GF-D8 (cell line): ENCODE data around the gene NOTCH3.

Experiments used
- DNase-seq: peaks from one replicate; lab custom pipeline; 2025; lab: John Stamatoyannopoulos, UW

NOTCH3 gene

GRCh38 chr19:15200553-15201364 is at the start of gene NOTCH3:
Gene NOTCH3, minus strand, starts transcription at chr19:15200995. Its CDS starts 90 bp downstream, at chr19:15200905.
- DNase-seq, result no peak

- DNase-seq, result no peak
These were observed 49.8 kb upstream of the NOTCH3 start for GRCh38 chr19:15250640-15250993.

DNA sequence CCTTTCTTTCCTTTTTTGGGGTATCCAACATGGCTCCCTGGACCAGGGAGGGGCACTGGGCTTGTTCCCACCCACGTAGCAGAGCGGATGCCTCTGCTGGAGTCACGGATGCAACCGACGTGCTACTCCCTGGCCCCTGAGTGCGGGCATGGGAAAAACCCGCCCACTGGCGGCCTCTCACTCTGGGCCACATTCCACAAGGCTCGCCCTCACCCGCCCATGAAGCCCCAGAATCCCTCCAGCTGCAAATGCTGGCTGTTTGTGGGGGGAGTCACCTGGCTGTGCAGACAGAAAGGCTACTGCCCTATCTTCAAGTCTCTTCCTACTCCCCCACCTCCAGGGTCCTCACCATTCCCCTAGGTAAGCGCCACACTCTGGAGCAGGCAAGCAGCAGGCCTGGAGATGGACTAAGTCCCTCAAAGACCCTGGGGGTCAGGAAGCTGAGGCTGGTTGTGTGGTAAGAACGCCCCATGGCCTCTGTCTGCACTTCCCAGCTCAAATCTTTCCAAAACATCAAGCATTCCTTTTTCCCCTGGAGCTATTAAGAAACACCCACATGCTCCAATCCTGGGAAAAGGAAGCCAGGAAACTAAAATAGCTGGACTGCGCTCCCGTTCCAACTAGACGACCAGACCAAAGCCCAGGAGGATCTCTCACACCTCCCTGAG is 49.3 kb upstream of the NOTCH3 start:
- DNase-seq, result no peak

GRCh38 chr19:15249528-15249874 is 48.7 kb upstream of the NOTCH3 start:
- no peak for DNase-seq

GRCh38 chr19:15248648-15249527 is 48.1 kb upstream of the NOTCH3 start:
- DNase-seq, result no peak

DNA sequence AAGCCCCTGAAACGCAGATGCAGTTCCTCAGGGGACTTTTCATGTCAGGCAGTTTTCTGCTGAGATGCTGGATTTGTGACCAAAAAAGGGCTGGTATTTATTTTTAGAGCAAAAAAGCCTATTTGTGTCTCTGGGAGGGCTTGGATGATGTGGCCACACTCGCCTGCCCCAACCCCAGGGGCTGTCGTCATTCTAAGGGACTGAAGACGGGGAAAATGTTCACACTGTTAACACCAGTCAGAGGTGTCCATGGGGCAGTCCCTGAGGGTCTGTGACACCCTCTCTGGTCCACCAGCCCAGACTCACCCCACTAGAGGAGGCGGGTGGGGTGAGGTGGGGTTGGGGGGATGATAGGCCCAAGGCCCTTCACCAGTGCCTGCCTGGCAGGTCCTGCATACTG is 47.3 kb upstream of the NOTCH3 start:
- DNase-seq, result no peak

DNA sequence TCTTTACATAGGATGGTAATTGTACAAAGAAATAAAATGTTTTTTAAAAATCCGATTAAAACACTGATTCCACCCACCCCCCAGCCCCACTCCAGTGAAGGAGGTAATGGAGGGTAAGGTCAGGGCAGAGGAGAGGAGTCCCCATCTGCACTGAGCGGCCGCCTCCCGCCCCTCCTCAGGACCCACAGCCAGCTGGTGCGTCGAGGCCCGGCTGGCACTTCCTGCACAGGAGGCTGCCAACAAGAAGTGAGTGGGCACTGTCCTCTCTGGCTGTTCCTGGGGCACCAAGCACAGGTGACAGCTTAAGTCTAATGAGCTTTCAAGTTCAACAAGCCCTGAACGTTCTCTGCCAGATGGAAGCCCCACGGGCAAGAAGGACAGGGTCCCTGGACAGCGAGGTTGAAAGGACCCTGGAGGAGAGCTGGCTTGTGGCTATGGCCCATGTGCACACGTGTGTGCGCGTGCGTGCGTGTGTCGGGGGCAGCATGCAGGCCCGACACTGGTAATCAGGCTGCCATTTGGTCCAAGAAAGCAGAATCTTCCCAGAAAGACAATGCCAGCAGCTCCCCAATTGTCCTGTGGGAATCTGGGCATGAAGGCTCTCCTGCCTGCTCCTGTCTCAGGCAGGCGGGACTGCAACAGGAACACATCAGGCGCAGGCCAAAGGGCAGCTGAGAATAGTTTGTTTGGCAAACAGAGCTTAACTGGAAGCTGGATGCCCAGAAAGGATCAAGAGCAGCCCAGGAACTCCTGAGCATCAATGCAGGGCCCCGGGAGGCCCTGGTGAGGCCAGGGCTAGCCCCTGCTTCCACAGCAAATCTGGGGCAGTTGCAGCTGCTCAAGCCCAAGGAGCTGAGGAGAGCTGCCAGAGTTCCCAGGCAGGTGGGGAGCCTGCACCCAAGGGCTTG is 46.6 kb upstream of the NOTCH3 start:
- DNase-seq, result no peak

DNA sequence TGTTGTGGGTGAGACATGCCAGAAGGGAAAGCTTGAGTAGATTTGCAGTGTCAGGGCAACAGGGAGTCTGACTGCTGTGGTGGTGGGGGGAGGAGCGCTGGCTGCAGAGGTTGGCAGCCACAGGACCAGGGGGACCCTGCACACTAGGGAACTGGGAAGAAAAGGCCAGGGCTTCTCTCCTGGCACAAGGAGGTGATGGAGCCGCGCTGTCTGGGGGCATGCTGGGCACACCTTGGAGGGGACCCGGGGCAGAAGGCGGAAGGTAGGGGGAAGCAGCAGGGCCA is 45.3 kb upstream of the NOTCH3 start:
- DNase-seq, result no peak

DNA sequence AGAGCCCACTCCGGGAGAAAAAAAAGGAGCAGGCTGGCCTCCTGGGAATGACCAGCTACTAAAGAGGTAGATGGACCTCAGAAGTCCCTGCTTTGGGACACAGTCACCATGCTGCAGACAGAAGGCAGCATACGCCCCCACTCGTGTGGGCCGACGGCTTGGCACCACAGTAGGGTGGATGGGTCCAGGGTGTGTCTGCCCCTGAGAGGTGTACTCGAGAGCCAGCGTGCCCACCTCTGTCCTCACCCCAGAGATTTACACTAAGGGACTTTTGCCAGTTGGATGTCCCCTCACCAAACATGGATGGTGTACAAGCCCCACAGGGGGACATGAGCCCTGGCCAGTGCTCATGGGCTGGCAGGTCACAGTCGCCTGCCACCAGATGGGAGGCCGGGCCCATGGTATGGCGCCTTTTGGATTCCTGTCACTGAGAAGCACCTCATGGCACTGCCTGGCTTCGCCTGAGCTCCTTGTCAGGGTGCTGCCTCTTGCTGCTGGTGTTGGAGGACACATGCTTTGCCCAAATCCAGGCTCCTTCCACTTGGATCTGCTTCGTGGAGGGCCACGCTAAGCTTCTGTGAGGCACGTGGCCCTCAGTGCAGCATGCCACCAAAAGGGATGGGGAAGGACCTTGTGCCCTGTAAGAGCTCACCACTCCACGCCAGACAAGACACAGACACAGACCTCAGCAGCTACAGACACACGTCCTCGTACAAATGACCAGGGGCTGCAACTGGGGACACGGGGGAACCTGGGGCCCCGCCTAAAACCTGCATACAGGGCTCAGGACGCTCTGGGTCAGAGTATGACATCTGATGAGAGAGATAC is 44.8 kb upstream of the NOTCH3 start:
- DNase-seq, result no peak

DNA sequence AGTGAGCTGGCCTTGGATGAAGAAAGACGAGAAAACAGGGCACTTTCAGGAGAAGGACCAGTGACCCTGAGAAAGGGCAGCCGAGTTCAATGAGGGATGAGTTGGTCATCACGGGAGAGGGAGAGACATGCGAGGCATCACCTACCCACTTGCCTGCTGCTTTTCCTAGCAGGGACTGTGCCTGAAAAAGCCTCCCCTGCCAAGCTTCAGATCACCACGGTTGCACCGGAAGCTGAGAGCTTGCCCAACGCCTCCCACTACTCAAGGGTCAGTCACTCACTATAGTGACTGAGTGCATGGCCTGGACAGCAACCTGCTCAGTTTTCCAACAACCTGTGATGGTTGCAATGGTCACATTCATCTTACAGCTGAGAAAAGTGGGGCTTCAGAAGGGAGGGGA is 44.0 kb upstream of the NOTCH3 start:
- DNase-seq, result no peak

DNA sequence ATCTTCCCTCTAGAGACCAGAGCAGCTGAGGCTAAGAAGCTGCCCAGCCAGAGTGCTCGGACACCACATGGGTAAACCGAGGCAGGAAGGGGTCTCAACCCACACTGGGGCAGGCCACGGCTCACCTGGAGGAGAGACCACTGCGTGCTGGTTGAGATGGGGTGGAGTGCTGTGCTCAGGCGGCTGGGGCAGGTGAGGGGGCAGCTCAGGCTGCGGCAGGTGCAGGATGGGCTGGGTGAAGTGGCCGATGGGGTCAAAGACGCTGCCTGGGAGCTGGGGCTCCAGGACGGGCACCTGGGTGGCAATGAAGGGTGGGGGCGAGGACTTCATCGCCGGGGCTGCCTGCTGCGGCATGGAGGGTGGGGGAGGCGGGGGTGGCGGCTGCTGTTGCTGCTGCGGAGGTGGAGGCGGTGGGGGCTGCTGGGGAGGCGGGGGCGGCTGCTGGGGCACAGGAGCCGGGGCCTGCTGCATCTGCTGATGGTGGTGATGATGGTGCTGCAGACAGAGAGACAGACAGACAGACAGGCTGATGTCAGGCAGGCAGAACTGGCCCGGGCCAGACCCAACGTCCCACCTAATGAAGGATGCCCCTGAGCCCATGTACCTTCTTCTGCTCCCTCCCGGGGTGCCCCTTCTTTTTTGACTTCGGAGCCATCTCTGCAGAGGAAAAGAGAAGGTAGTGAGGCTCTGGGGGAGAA is 43.5 kb upstream of the NOTCH3 start:
- no peak for DNase-seq

DNA sequence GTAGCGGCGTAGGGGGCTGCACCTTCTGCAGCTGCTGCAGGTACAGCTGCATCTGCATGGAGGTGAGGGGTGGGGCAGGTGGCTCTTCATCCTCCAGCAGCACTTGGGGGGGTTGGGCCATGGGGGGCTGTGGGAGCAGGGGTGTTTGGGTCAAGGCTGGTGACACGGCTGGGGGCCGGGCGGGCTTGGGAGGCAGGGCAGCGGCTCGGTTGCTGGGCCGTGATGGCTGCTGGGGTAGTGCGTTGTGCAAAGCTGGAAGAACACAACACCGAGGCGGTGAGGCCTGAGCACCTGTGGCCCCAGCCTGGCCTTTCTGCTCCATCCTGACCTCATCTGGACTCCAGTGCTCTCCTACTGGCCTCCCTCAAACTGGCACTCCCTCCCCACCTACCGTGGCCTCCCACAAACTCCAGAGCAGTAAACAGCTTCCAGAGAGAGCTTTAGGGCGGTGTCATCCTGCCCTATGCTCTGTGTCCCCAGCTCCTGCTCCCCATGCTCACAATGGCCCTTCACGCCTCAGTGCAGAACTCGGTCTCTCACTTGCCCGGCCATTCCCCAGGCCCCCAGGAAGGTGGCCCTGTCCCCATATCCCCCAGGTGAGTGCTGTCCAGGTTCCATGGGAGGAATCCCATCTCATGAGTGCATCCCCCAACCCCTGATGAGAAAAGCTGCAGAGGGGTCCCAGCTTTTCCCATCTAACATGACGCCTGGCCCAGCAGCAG is 42.6 kb upstream of the NOTCH3 start:
- DNase-seq, result no peak

GRCh38 chr19:15241259-15241910 is 40.6 kb upstream of the NOTCH3 start:
- DNase-seq, result no peak

DNA sequence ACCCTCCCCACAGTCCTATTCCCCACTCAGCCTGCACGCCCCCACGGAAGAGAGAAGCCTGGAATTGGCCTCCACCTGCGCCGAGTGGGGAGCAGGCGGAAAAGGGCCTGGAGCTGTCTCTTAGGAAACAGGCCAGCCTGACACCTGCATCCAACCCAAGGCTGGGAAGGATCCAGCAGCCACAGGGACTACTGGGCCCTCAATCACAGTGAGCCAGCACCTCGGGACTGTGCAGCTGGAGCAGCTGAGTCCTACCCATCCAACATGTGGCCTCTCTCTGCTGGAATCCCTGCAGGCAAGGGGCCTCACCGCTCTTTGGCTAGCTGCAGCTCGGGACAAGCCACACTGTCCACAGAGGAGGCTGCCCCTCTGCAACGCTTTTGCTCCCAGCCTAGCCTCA is 39.7 kb upstream of the NOTCH3 start:
- no peak for DNase-seq

- DNase-seq, result no peak
These were observed 38.6 kb upstream of the NOTCH3 start for GRCh38 chr19:15239337-15239949.

DNA sequence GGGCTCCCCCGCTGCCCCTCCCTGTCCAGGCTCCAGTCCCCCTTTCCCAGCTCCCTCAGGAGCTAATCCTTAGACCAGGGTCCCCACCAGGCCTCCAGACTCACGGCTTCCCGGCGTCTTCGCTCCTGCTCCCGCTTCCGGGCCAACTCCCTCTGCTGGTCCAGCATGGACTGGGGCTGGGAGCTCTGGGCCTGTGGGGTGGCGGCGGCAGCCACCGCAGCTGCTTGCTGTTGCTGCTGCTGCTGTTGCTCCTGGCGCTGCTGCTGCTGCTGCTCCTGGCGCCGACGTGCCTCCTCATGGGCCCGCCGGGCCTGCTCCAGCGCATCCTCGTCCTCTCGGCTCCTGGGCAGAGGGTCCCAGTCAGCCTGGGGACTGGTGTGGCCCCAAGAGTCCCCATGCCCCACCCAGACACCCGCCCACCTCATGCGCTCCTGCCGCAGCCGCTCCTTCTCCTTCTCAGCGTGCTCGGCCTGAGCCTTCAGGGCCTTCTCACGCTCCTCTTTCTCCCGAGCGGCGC is 37.9 kb upstream of the NOTCH3 start:
- no peak for DNase-seq

DNA sequence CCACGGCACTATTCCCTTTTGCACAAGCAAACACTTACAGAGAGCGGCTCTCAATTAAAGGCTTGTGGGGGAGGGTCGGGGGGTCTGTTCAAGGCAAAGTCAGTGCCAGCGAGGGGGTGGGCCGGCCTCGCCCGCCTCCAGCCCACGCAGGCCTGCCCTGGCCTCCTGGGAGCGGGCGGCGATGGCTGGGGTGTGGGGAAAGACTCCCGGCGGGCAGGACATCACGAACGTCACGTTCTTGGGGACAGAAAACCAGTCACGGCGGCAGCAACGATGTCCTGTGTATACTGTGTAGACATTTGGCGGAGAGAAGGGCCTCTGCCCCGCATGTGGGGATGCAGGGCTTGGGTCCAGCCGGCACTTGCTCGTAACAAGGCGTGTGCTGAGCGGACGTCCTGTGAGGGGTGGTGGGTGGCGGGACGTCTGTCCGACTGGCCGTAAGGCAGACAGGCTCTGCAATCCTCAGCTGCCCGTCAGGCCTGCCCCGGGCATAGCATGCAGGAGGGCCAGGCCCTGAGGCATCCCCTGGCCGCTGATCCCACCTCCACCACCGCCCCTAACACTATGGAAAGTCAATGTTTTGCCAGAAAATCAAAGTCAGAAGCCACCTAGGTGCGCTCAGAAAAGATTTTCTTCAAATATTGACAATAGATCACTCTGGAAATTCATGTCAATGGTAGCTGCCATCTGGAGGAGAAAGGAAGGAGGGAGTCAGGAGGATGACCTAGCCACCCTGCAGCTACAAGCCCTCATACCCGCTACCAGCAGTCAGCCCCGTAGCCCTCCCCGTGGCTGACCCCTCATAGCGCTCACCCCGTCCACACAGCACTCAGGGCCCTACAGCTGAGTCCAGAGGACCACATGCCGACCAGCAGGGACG is 37.2 kb upstream of the NOTCH3 start:
- no peak for DNase-seq

- DNase-seq, result no peak
These were observed 36.1 kb upstream of the NOTCH3 start for GRCh38 chr19:15236886-15237285.
